NCI-H2196 (cell line): ENCODE measurements around the gene SLC4A5.

Source experiments
- DNase-seq: peaks from one replicate; lab custom pipeline; 2025; ENCODE audit not compliant: unreplicated experiment; lab: John Stamatoyannopoulos, UW

Gene SLC4A5

DNA sequence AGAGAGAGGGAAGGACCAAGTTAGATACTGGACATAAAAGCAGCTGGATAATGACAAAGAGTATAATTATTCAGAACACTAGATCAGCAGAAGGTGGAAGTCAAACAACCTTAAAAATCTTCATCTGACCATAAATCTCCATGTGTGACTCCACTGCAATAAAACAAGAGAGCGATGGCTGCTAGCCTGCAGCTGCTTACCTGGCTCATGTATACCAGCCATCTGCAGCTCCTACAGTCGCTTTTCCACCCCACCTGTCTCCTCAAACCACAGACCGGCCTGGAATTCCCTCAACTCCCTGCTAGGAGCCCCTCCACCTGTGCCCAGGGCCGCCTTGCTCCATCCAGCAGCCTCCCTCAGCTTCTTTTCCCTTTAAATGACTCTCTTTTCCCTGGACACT lies 64.5 kb downstream of the SLC4A5 start:
- no peak for DNase-seq

DNA sequence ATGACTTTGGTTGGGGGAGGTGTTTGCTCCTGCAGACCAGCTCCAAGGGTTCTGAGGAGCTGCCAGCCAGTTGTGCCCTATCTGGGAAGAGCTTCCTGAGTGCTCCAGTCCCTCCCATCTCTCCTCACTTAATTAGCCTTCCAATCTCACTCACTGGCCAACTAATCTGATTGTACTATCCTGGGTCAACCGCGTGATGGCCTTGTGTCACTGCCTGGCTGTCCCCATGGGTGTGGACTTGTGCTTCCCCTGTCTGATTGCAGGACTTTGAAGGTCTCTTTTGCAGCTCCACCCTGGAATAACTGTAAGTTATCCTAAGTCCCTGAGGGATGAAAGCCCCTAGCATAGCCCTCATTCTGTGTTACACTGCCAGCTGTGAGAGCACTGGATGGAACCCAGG lies 65.0 kb downstream of the SLC4A5 start:
- DNase-seq = no peak

- no peak for DNase-seq
Measured at GRCh38 chr2:74275228-74275627, 68.0 kb downstream of the SLC4A5 start.

GRCh38 chr2:74269667-74270066 lies 73.5 kb downstream of the SLC4A5 start:
- DNase-seq = no peak

- DNase-seq = peak; percentile 18
Measured at GRCh38 chr2:74267068-74267467, 76.1 kb downstream of the SLC4A5 start.

- no peak for DNase-seq
Measured at GRCh38 chr2:74264281-74264680, 78.9 kb downstream of the SLC4A5 start.

- DNase-seq = no peak
Measured at GRCh38 chr2:74262681-74263080, 80.5 kb downstream of the SLC4A5 start.

GRCh38 chr2:74261204-74261864 lies 81.9 kb downstream of the SLC4A5 start:
- peak; percentile 27 for DNase-seq

DNA sequence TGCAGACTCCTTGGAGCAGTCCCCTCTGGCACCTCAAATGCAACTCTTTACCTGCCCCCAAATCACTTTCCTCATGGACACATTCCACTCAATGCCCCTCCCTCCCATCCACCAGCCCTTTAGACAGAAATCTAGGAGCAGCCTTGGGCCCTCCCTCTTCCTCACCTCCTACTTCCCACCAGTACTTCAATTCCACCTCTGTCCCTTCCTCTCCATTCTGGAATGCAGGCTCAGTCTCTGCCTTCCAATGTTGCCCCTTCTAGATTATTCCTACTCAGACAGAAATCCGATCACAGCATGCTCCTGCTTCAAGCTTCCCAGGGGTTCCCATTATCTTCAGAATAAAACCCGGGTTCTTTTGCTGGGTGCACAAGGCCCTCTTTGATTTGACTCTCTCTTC lies 82.7 kb downstream of the SLC4A5 start:
- no peak for DNase-seq

GRCh38 chr2:74259733-74260132 lies 83.5 kb downstream of the SLC4A5 start:
- DNase-seq = no peak

GRCh38 chr2:74259191-74259590 lies 84.0 kb downstream of the SLC4A5 start:
- DNase-seq = no peak

- no peak for DNase-seq
Measured at GRCh38 chr2:74255660-74256213, 87.5 kb downstream of the SLC4A5 start.

DNA sequence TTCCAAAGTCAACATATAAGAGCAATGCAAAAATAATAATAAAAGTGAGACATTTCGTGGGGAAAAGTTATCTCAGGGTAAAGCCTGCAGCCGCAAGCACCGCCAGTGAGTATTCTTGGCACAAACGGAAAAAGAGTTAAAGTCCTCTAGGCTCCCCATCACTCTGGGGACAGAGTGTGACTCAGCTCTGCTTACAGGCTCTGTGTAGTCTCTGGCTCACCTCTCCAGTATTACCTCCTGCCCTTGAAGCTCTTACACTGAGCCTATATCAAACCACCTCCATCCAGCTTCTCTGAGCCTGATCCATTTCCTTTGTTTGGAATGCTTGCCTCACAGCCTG lies 89.3 kb downstream of the SLC4A5 start:
- DNase-seq = no peak

DNA sequence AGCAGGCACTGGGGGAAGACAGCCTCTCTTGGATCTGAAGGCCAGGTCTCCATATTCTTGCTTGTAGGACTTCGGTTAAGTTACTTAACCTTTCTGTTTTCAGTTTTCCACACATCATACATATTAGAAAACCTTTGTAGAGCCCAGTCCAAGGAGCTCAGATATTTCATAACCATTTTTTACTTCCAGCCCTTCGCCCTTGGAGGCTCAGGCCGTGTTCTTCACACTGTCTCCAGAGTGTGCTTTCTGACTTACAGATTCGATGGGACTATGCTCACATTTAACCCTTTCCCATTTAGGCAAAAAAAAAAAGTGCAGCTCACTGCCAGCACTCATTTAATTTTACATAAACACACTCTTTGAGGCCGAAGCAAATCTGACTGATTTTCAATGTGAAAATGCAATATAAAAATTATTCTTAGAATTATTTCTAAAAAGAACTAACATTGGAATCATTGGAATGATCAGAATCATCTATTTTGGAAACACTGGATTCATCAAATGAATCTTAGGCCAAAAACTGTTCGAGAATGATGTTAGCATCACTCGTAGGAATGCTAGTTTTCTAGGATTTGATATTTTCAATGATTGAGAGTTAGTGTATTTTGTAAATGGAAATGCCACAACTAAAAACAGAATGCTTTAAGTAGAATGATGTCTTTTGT lies 89.8 kb downstream of the SLC4A5 start:
- no peak for DNase-seq

DNA sequence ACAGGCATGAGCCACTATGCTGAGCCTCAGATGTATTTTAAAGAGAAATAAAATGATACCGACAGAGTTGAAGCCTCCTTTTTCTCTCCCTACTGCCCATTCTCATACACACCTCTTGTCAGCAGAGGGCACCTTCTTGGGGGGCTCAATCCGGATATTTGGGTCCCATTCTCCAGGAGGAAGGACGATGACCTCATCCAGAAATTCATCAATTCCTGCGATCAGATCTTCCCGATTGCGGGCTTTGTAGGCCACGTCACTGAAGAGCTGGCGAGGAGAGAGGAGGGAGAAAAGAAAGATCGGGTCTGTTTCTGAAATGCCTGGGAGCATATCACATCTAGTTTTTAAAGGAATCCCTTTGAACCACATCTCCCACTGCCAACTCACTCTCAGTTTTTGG lies 90.4 kb downstream of the SLC4A5 start:
- DNase-seq = no peak

- DNase-seq = no peak
Measured at GRCh38 chr2:74252036-74252435, 91.2 kb downstream of the SLC4A5 start.

DNA sequence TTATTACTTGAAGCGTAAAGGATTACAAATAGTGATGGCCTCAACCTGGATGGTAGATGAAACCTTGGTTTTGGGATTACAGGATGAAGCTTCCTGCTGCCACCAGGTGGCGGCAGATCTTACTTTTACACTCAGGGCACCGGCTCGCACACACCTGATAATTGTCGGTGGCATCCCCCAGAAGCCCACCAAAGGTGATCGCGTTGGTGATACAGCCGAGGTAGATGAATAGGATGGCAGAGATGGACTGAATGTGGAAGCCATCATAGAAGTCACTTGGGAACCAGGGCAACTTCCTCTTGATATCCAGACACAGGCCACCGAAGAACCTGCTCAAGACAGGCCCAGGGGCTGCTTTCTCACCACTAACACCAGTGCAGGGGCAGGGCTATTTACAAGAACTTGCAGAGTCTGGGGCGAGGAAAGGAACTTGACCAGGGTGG lies 93.0 kb downstream of the SLC4A5 start:
- DNase-seq = peak; percentile 4

- no peak for DNase-seq
Measured at GRCh38 chr2:74249406-74250122, 93.7 kb downstream of the SLC4A5 start.

DNA sequence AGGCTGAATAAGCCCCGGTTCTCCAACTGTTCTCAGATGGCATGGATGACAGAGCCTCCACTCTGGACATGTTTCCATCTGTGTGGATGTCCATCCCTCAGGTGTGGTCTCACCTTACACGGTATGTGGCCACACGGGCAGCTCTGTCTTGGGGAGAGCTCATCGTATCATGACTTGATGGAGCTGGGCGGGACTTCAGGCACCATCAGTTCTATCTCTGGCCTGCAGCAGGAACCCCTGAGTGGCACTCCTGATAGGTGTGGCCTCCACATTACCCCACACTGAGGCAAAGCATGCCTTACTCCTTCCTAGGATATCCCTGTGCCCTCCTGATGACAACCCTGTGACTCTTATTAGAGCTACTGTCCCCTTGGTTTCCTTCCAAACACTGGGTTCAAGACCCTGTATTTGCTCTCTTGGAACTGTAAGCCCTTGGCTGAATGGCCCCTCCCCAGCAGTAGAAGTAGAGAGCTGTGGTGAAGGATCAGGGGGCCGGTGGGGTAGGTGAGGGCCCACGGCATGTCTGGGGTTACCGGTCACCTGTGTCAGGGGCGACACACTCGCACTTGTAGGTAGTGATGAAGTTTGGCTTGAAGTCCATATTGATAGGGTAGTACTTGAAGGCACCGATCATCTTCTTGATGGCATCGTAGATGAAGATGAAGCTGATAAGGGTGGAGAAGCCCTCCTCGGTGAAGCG lies 96.6 kb downstream of the SLC4A5 start:
- no peak for DNase-seq

DNA sequence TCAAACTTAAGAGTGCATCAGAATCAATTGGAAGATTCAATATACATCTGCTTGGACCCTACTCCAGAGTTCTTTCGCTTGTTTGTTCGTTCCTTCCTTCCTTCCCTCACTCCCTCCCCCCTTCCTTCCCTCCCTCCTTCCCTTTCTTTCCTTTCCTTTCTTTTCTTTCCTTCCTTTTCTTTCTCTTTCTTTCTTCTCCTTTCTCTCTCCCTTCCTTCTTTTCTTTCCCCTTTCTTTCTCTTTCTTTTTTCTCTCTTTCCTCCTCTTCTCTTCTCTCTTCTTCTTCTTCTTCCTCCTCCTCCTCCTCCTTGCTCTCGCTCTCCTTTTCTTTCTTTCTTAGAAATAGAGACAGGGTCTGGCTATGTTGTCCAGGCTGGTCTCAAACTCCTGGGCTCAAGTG lies 98.9 kb downstream of the SLC4A5 start:
- DNase-seq = no peak

DNA sequence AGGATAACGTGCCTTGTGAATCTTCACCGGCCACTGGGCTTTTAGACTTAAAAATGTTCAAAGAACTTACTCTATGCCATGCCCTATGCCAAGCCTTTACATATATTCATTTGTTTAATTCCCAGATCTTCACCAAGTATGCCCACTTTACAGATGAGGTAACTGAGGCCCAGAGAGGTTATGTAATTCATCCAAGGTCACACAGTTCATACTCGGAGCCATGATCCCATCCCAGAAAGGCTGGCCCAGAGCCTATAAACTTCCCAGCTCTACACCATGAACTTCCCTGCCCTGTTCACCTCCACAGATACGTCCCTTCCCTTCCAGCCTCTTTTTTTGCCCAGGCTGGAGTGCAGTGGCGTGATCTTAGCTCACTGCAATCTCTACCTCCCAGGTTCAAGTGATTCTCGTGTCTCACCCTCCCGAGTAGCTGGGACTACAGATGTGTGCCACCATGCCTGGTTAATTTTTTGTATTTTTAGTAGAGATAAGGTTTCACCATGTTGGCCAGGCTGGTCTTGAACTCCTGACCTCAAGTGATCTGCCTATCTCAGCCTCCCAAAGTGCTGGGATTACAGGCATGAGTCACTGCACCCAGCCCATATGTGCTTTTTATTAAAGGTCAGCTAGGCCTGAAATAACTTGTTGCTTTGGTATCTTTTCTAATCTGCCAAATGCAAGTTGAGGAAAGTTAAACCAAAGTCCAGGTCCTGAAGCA lies 100.7 kb downstream of the SLC4A5 start:
- no peak for DNase-seq
